H1 (cell line): ENCODE data around the gene ASS1. TPM values are rescaled to one million over a fixed set of nuclear protein-coding genes. Genes with fewer than 3 reads are reported as not detected.
A peak's percentile ranks its signal among the peaks of the same experiment; 100 is the strongest.

Source experiments
- CTCF ChIA-PET: fragments of 300-600 bp; sonication (Branson Sonifier 250); formaldehyde crosslinking; loops from one replicate; lab custom pipeline; 2021; ENCODE audit not compliant: partially characterized antibody; lab: Charles Lee
- POLR2A ChIA-PET: fragments of 300-600 bp; sonication (Branson Sonifier 250); formaldehyde crosslinking; loops from one replicate; lab custom pipeline; 2021; ENCODE audit warnings: inconsistent platforms; ENCODE audit not compliant: partially characterized antibody; lab: Charles Lee
- DNase-seq, 2 experiments: peaks; one replicate each; pipeline versions ENCODE4 v3.0.0 to v3.0.0-alpha.2; 2010 to 2022; ENCODE audit warnings: low spot score in 2 of 2, low read depth in 1 of 2, mixed read lengths in 1 of 2
- FAIRE-seq: peaks from 2 replicates; lab custom pipeline; 2011; peaks lifted over from hg19 to GRCh38; lab: Jason Lieb, UNC
- H2AFZ ChIP-seq: 2 replicates; pipeline ENCODE4 v1.8.1; 2012; ENCODE audit warnings: low read length, inconsistent platforms
- H2AK5ac ChIP-seq: 2 replicates; pipeline ENCODE4 v1.6.1; 2013; ENCODE audit warnings: low read depth, low read length
- H2BK120ac ChIP-seq: replicated peaks from 2 replicates; pipeline ENCODE3; 2013; ENCODE audit warnings: low read depth, low read length, inconsistent platforms
- H2BK12ac ChIP-seq: 2 replicates; pipeline ENCODE4 v1.6.1; 2013; ENCODE audit warnings: low read depth, low read length
- H2BK15ac ChIP-seq: 2 replicates; pipeline ENCODE4 v1.6.1; 2013; ENCODE audit warnings: low read length
- H2BK20ac ChIP-seq: 2 replicates; pipeline ENCODE4 v1.6.1; 2013; ENCODE audit warnings: low read length
- H2BK5ac ChIP-seq: 2 replicates; pipeline ENCODE4 v1.6.1; 2013; ENCODE audit warnings: low read depth, low read length
- H3K14ac ChIP-seq: 2 replicates; pipeline ENCODE4 v1.6.1; 2013; ENCODE audit warnings: inconsistent platforms; ENCODE audit not compliant: insufficient read length
- H3K18ac ChIP-seq: 2 replicates; pipeline ENCODE4 v1.6.1; 2013; ENCODE audit warnings: low read length; ENCODE audit errors: extremely low read depth
- H3K23ac ChIP-seq: 2 replicates; pipeline ENCODE4 v1.6.1; 2013; ENCODE audit warnings: inconsistent platforms; ENCODE audit not compliant: insufficient read length
- H3K23me2 ChIP-seq: 2 replicates; pipeline ENCODE4 v1.6.1; 2013; ENCODE audit warnings: low read depth, low read length
- H3K27ac ChIP-seq: 2 replicates; pipeline ENCODE4 v1.6.1; 2011; ENCODE audit warnings: low read depth, low read length, inconsistent platforms
- H3K27me3 ChIP-seq, 4 experiments: replicated peaks in 1 of 4; 1 replicate in 1 of 4; 2 replicates in 3 of 4; pipeline versions ENCODE4 v1.6.1 to v1.8.1; 2011 to 2013; ENCODE audit warnings: low read length in 3 of 4, mild to moderate bottlenecking in 3 of 4, inconsistent platforms in 2 of 4, mixed read lengths in 2 of 4, moderate library complexity in 1 of 4; ENCODE audit not compliant: control insufficient read depth in 3 of 4, insufficient read depth in 3 of 4; ENCODE audit errors: extremely low read depth in 1 of 4
- H3K36me3 ChIP-seq, 4 experiments: 2 replicates each; pipeline versions ENCODE4 v1.6.1 to v1.8.1; 2011 to 2013; ENCODE audit warnings: mild to moderate bottlenecking in 4 of 4, low read length in 3 of 4, moderate library complexity in 2 of 4, control low read depth in 1 of 4, inconsistent platforms in 1 of 4; ENCODE audit not compliant: insufficient read depth in 4 of 4, control insufficient read depth in 2 of 4
- H3K4ac ChIP-seq: replicated peaks from 2 replicates; pipeline ENCODE3; 2013; ENCODE audit warnings: low read length, low read depth, mixed read lengths, inconsistent platforms; ENCODE audit not compliant: insufficient read length
- H3K4me1 ChIP-seq, 4 experiments: replicated peaks in 1 of 4; 1 replicate in 1 of 4; 2 replicates in 3 of 4; pipeline versions ENCODE4 v1.6.1 to v1.8.1; 2011 to 2013; ENCODE audit warnings: low read length in 3 of 4, inconsistent platforms in 2 of 4, mixed read lengths in 1 of 4; ENCODE audit not compliant: insufficient read depth in 4 of 4, control insufficient read depth in 3 of 4
- H3K4me2 ChIP-seq, 2 experiments: 2 replicates each; pipeline versions ENCODE4 v1.6.1 to v1.8.1; 2011 to 2013; ENCODE audit warnings: low read depth in 2 of 2, low read length in 2 of 2, control low read depth in 1 of 2, inconsistent platforms in 1 of 2, mild to moderate bottlenecking in 1 of 2; ENCODE audit not compliant: insufficient read depth in 1 of 2
- H3K4me3 ChIP-seq, 4 experiments: fragments of 200-600, 300-600 bp in 1 of 4; sonication (generic), shearing (Covaris generic), sonication (Bioruptor Twin) in 1 of 4; 2 replicates each; pipeline versions ENCODE4 v1.5.1 to v1.8.1; 2011 to 2016; ENCODE audit warnings: low read length in 4 of 4, low read depth in 3 of 4, control low read depth in 2 of 4, inconsistent platforms in 2 of 4, mild to moderate bottlenecking in 2 of 4, mixed read lengths in 1 of 4, moderate library complexity in 1 of 4; ENCODE audit not compliant: insufficient read depth in 2 of 4; ENCODE audit errors: extremely low read depth in 1 of 4
- H3K56ac ChIP-seq: replicated peaks from 2 replicates; pipeline ENCODE3; 2013; ENCODE audit warnings: low read depth, mild to moderate bottlenecking, mixed read lengths, low read length, inconsistent platforms; ENCODE audit not compliant: insufficient read length
- H3K79me1 ChIP-seq: 2 replicates; pipeline ENCODE4 v1.6.1; 2013; ENCODE audit warnings: low read depth, low read length, control low read depth
- H3K79me2 ChIP-seq, 2 experiments: 2 replicates each; pipeline versions ENCODE4 v1.6.1 to v1.8.1; 2012 to 2013; ENCODE audit warnings: low read length in 2 of 2, mild to moderate bottlenecking in 2 of 2, inconsistent platforms in 1 of 2; ENCODE audit not compliant: insufficient read depth in 2 of 2, control insufficient read depth in 1 of 2
- H3K9ac ChIP-seq, 4 experiments: replicated peaks in 1 of 4; 1 replicate in 1 of 4; 2 replicates in 3 of 4; pipeline versions ENCODE4 v1.6.1 to v1.8.1; 2011 to 2013; ENCODE audit warnings: low read depth in 3 of 4, low read length in 3 of 4, control low read depth in 2 of 4, mild to moderate bottlenecking in 2 of 4, moderate library complexity in 2 of 4, inconsistent platforms in 1 of 4; ENCODE audit errors: extremely low read depth in 1 of 4
- H3K9me3 ChIP-seq, 2 experiments: 2 replicates each; pipeline versions ENCODE4 v1.6.1 to v1.8.1; 2012 to 2013; ENCODE audit warnings: mild to moderate bottlenecking in 2 of 2, moderate library complexity in 2 of 2, control low read depth in 1 of 2, inconsistent platforms in 1 of 2, low read depth in 1 of 2, low read length in 1 of 2, mixed read lengths in 1 of 2; ENCODE audit not compliant: insufficient read depth in 2 of 2
- H4K20me1 ChIP-seq, 2 experiments: replicated peaks in 1 of 2; 2 replicates each; pipeline versions ENCODE3 to v1.8.1; 2011 to 2013; ENCODE audit warnings: inconsistent platforms in 2 of 2, low read length in 2 of 2, mild to moderate bottlenecking in 1 of 2; ENCODE audit not compliant: insufficient read depth in 2 of 2, control insufficient read depth in 1 of 2
- H4K5ac ChIP-seq: 2 replicates; pipeline ENCODE4 v1.6.1; 2013; ENCODE audit warnings: low read length, low read depth, mixed read lengths, inconsistent platforms; ENCODE audit not compliant: insufficient read length
- H4K8ac ChIP-seq: 2 replicates; pipeline ENCODE4 v1.8.0; 2013; ENCODE audit warnings: mild to moderate bottlenecking, moderate library complexity, low read length, inconsistent platforms; ENCODE audit not compliant: insufficient read depth; ENCODE audit errors: extremely low read depth
- H4K91ac ChIP-seq: replicated peaks from 2 replicates; pipeline ENCODE3; 2013; ENCODE audit warnings: low read length, mixed read lengths, inconsistent platforms; ENCODE audit not compliant: insufficient read length
- CBX5 ChIP-seq: fragments of 300-800, 300-1000 bp; sonication (generic); IDR thresholded peaks from 2 replicates; pipeline ENCODE4 v1.7.1; 2016; ENCODE audit warnings: antibody characterized with exemption, low read length, low read depth
- CBX8 ChIP-seq: fragments of 300-800, 300-1000 bp; sonication (generic); IDR thresholded peaks from 2 replicates; pipeline ENCODE4 v1.7.1; 2016; ENCODE audit warnings: low read depth, low read length, borderline replicate concordance
- E2F6 ChIP-seq: IDR thresholded peaks from 2 replicates; pipeline ENCODE4 v1.6.1; 2012; ENCODE audit warnings: inconsistent platforms
- HDAC2 ChIP-seq, 2 experiments: fragments of 300-600 bp in 1 of 2; sonication (generic) in 1 of 2; IDR thresholded peaks; 2 replicates each; pipeline ENCODE4 v1.6.1; 2011 to 2012; ENCODE audit warnings: low read depth in 2 of 2, low read length in 2 of 2, mild to moderate bottlenecking in 2 of 2, moderate library complexity in 2 of 2, borderline replicate concordance in 1 of 2, inconsistent platforms in 1 of 2
- RFX5 ChIP-seq: IDR thresholded peaks from 2 replicates; pipeline ENCODE4 v1.6.1; 2011; ENCODE audit warnings: low read depth, low read length, improper control_type of control experiment, borderline replicate concordance
- TAF1 ChIP-seq: IDR thresholded peaks from 2 replicates; pipeline ENCODE4 v1.6.1; 2011; ENCODE audit warnings: mild to moderate bottlenecking, low read depth, low read length
- TBP ChIP-seq: IDR thresholded peaks from 2 replicates; pipeline ENCODE4 v1.6.1; 2011; ENCODE audit warnings: low read depth, low read length, improper control_type of control experiment
- whole genome bisulfite sequencing, 2 experiments: shearing (Covaris generic) in 1 of 2; methylation state at CpG; one replicate each; pipeline versions ENCODE4 v1.1.6 to v1.1.7; 2013 to 2015; ENCODE audit warnings: low lambda C conversion rate in 2 of 2, mixed read lengths in 2 of 2, inconsistent platforms in 1 of 2, low coverage in 1 of 2, missing lambda C conversion rate in 1 of 2; ENCODE audit not compliant: insufficient replicate concordance in 2 of 2, insufficient coverage in 1 of 2, insufficient read length in 1 of 2; ENCODE audit errors: extremely low coverage in 1 of 2, missing lambda C conversion rate in 1 of 2; 5-methylcytosine and 5-hydroxymethylcytosine counted together
- polyA plus RNA-seq, 7 experiments: library from polyadenylated mRNA; depleted of rRNA in 3 of 7; stranded (reverse) in 5 of 7; unstranded in 2 of 7; fragments of >200 nt in 5 of 7; fragments of 200-250 nt in 2 of 7; gene quantifications; 1 replicate in 5 of 7; 2 replicates in 1 of 7; 4 replicates in 1 of 7; pipeline versions ENCODE4 v1.2.1 to v1.2.3, GENCODE V29; 2011 to 2013; ENCODE audit warnings: missing spikeins in 2 of 7, mixed read lengths in 2 of 7
- total RNA-seq: library from RNA; stranded (reverse); fragmentation: NEBNext Ultra II Directional; extraction: Animal tissue kit (Norgen Biotek cat#: 25700); gene quantifications from 2 replicates; pipeline ENCODE4 v1.2.1, GENCODE V29; 2021

Gene ASS1
- total and polyA plus RNA-seq, 2 of the 8 experiments (the other 6 are each of a cell fraction or from before 2014, with no cell fraction given) = 108 to 296 TPM

- Histone ChIP-seq H3K4me1 (peaks cover 0 to 3% (median 2%) of the 10 kb centered on the region in 4 experiments; a peak in 3 of 7 replicates), H3K79me1 (no peaks in the 10 kb centered on the region), H2AFZ (no peak overlapping the region), H2BK12ac (no peak overlapping the region), H2BK20ac (no peak overlapping the region), H2BK120ac (no peak overlapping the region), H3K79me2 (no peaks in the 10 kb centered on the region), H3K4me2 (no peak overlapping the region), H3K56ac (no peak overlapping the region), H4K8ac (peak overlapping the region; percentile 53; the same call in 1 of the 2 replicates), H3K27me3 (no peaks in the 10 kb centered on the region), H3K14ac (no peak overlapping the region), H4K20me1 (no peaks in the 10 kb centered on the region), H3K4me3 (no peak overlapping the region), H3K36me3 (no peaks in the 10 kb centered on the region), H3K23ac (no peak overlapping the region), H3K9ac (no peak overlapping the region), H3K4ac (no peak overlapping the region), H4K5ac (no peak overlapping the region), H3K23me2 (no peaks in the 10 kb centered on the region; the same call in 1 of the 2 replicates), H2BK5ac (no peak overlapping the region), H3K18ac (no peak overlapping the region), H3K27ac (no peak overlapping the region), H4K91ac (no peak overlapping the region), H3K9me3 (peaks cover 9 to 10% of the 10 kb centered on the region in 2 experiments; a peak in 2 of 4 replicates), H2BK15ac (peak overlapping the region; percentile 72; the same call in 1 of the 2 replicates), H2AK5ac (no peak overlapping the region)
- POLR2A ChIA-PET = no interaction called here
- CTCF ChIA-PET = no interaction called here
- WGBS, 2 experiments = 90% methylated on average over 6 of the region's 6 CpGs; no CpG with 5 or more reads in 1 of the 2 experiments
- FAIRE-seq = no peak
- no peak for DNase-seq
- no peak for TF ChIP-seq TBP
- no peak for TF ChIP-seq E2F6
- no peak for TF ChIP-seq CBX8
- TF ChIP-seq CBX5 = no peak
- no peak for TF ChIP-seq RFX5
- TF ChIP-seq TAF1 = no peak
- TF ChIP-seq HDAC2 (IDR thresholded peaks at IDR 0.05; ENCODE audit: borderline replicate concordance in 1 of 2, low read depth in 2 of 2, low read length in 2 of 2) = no peak
These were observed 103.3 kb downstream of the ASS1 start for GRCh38 chr9:130548103-130548502.
